Endothelial cell of umbilical vein (primary cell): ENCODE data around the gene LCOR.

Source experiments
- CTCF ChIP-seq, 2 donors: IDR thresholded peaks; 1 replicate in 1 of 2; 2 replicates in 1 of 2; pipeline ENCODE4 v1.5.1; 2011; ENCODE audit warnings: low read length in 2 of 2, mild to moderate bottlenecking in 2 of 2, moderate library complexity in 2 of 2, control low read depth in 1 of 2, inconsistent platforms in 1 of 2, low read depth in 1 of 2; ENCODE audit not compliant: insufficient read depth in 1 of 2; ENCODE audit errors: extremely low read depth in 1 of 2
- EZH2 ChIP-seq: IDR thresholded peaks from 2 replicates; pipeline ENCODE4 v1.6.1; 2012; ENCODE audit warnings: borderline replicate concordance, low read depth, mild to moderate bottlenecking, moderate library complexity, low read length, inconsistent platforms; ENCODE audit not compliant: severe bottlenecking
- FOS ChIP-seq: IDR thresholded peaks from 2 replicates; pipeline ENCODE4 v1.6.1; 2011; ENCODE audit warnings: mild to moderate bottlenecking, low read length, moderate library complexity, borderline replicate concordance; ENCODE audit not compliant: insufficient read depth
- GATA2 ChIP-seq: IDR thresholded peaks from 2 replicates; pipeline ENCODE4 v1.7.0; 2011; ENCODE audit warnings: low read depth, mild to moderate bottlenecking, moderate library complexity, mixed read lengths, low read length; ENCODE audit not compliant: insufficient read length, insufficient read depth
- JUN ChIP-seq: IDR thresholded peaks from 2 replicates; pipeline ENCODE4 v1.6.1; 2011; ENCODE audit warnings: borderline replicate concordance, low read depth; ENCODE audit not compliant: insufficient read length, insufficient read depth
- POLR2A ChIP-seq: IDR thresholded peaks from 2 replicates; pipeline ENCODE4 v1.6.1; 2012; ENCODE audit warnings: low read depth, mild to moderate bottlenecking, control low read depth, low read length
- POLR2AphosphoS5 ChIP-seq: IDR thresholded peaks from 2 replicates; pipeline ENCODE4 v1.6.1; 2012; ENCODE audit warnings: low read depth, mild to moderate bottlenecking, control low read depth, low read length, moderate library complexity; ENCODE audit not compliant: insufficient read depth

GRCh38 chr10:96833220-96834001 lies 1.3 kb downstream of the LCOR start:
- no peak for TF ChIP-seq CTCF (IDR thresholded peaks at IDR 0.05; ENCODE audit: extremely low read depth in 1 of 2, insufficient read depth in 1 of 2, low read depth in 1 of 2, low read length in 2 of 2)
- TF ChIP-seq POLR2A, result no peak
- no peak for TF ChIP-seq EZH2
- TF ChIP-seq POLR2AphosphoS5, result no peak
- no peak for TF ChIP-seq JUN
- TF ChIP-seq FOS, result no peak
- no peak for TF ChIP-seq GATA2
